ENCODE data around the gene FOCAD.

Gene FOCAD

GRCh38 chr9:21027295-21027694, 343.2 kb downstream of the FOCAD start (continued):
- TF ChIP-seq ZSCAN4 (tag by site-specific recombination; IDR thresholded peaks at IDR 0.05): no peak
- TF ChIP-seq ZNF157 (tag by site-specific recombination; IDR thresholded peaks at IDR 0.05): no peak
- TF ChIP-seq ZNF266 (tag by site-specific recombination; IDR thresholded peaks at IDR 0.05; ENCODE audit: low read depth): no peak

- Histone ChIP-seq H3K27ac (ENCODE audit: extremely low read depth, low read depth, low read length) (no peak overlapping the region), H3K9me3 (ENCODE audit: control insufficient read depth, insufficient read depth, low read depth, low read length) (no peaks in the 10 kb centered on the region), H3K36me3 (ENCODE audit: control insufficient read depth in 2 of 2, insufficient read depth in 1 of 2, low read length in 2 of 2) (no peaks in the 10 kb centered on the region), H3K4me1 (ENCODE audit: control insufficient read depth, insufficient read depth, low read length) (no peaks in the 10 kb centered on the region), H3K4me3 (ENCODE audit: low read depth, low read length) (no peak overlapping the region)
- ChIA-PET CTCF (no interaction called here), POLR2A (no interaction called here)
- TF ChIP-seq ZNF785 (tag by site-specific recombination; IDR thresholded peaks at IDR 0.05) (no peak), WT1 (tag by site-specific recombination; IDR thresholded peaks at IDR 0.05) (no peak), ZNF791 (tag by site-specific recombination; IDR thresholded peaks at IDR 0.05) (no peak), ZBTB17 (tag by site-specific recombination; IDR thresholded peaks at IDR 0.05) (no peak), ZNF433 (tag by site-specific recombination; IDR thresholded peaks at IDR 0.05; ENCODE audit: low read depth) (no peak), ZNF239 (tag by site-specific recombination; IDR thresholded peaks at IDR 0.05) (no peak), ZNF514 (tag by site-specific recombination; IDR thresholded peaks at IDR 0.05) (no peak), ZNF24 (tag by site-specific recombination; IDR thresholded peaks at IDR 0.05) (no peak), ZNF513 (tag by site-specific recombination; IDR thresholded peaks at IDR 0.05) (no peak), ZNF335 (tag by site-specific recombination; conservative IDR thresholded peaks at IDR 0.05) (no peak), ZNF544 (tag by site-specific recombination; IDR thresholded peaks at IDR 0.05) (no peak), ZNF571 (tag by site-specific recombination; IDR thresholded peaks at IDR 0.05) (no peak), ZNF585B (tag by site-specific recombination; IDR thresholded peaks at IDR 0.05) (no peak)
These were observed 344.4 kb downstream of the FOCAD start for GRCh38 chr9:21028466-21028865.

GRCh38 chr9:21029661-21030060, 345.6 kb downstream of the FOCAD start:
- TF ChIP-seq ZNF677 (tag by site-specific recombination; IDR thresholded peaks at IDR 0.05) (no peak), HOXD13 (CRISPR knock-in tag; IDR thresholded peaks at IDR 0.05; ENCODE audit: borderline replicate concordance) (no peak), REST (tag by site-specific recombination; IDR thresholded peaks at IDR 0.05) (no peak), ZNF658 (tag by site-specific recombination; IDR thresholded peaks at IDR 0.05) (no peak), ZNF521 (tag by site-specific recombination; IDR thresholded peaks at IDR 0.05) (no peak), ZNF692 (tag by site-specific recombination; IDR thresholded peaks at IDR 0.05) (no peak), ZNF501 (tag by site-specific recombination; IDR thresholded peaks at IDR 0.05) (no peak), ZFP41 (tag by site-specific recombination; IDR thresholded peaks at IDR 0.05; ENCODE audit: borderline replicate concordance) (no peak), ZNF555 (tag by site-specific recombination; conservative IDR thresholded peaks at IDR 0.05) (no peak), ZNF202 (tag by site-specific recombination; IDR thresholded peaks at IDR 0.05; ENCODE audit: borderline replicate concordance) (no peak), ZNF114 (tag by site-specific recombination; IDR thresholded peaks at IDR 0.05) (no peak)
- CTCF ChIA-PET: interaction anchor here (0.6 to 0.8 kb wide), 2 partner anchors 11 to 1504 kb away, joined by 3 to 10 read pairs; no protein-coding TSS in a partner anchor
- Histone ChIP-seq H3K4me1 (ENCODE audit: control insufficient read depth, insufficient read depth, low read length) (no peaks in the 10 kb centered on the region), H3K4me3 (ENCODE audit: low read depth, low read length) (no peak overlapping the region), H3K9me3 (ENCODE audit: control insufficient read depth, insufficient read depth, low read depth, low read length) (no peaks in the 10 kb centered on the region), H3K36me3 (ENCODE audit: control insufficient read depth in 2 of 2, insufficient read depth in 1 of 2, low read length in 2 of 2) (no peaks in the 10 kb centered on the region), H3K27ac (ENCODE audit: extremely low read depth, low read depth, low read length) (no peak overlapping the region)
- POLR2A ChIA-PET: no interaction called here

All from HEK293 (cell line).